ENCODE results near the gene ADCY7. TPM values are rescaled to one million over a fixed set of nuclear protein-coding genes. Genes with fewer than 3 reads are reported as not detected.

The ADCY7 gene
- total and polyA plus RNA-seq, 9 of the 15 experiments (the other 6 are each of a cell fraction or from before 2014, with no cell fraction given): 2.3 to 108 (median 28.6) TPM

GRCh38 chr16:50316102-50316847 is 49.9 kb downstream of the ADCY7 start:
- no TSS peak for BruUV-seq (replicated peaks)
- DNase-seq (ENCODE audit: extremely low read depth in 1 of 4, low spot score in 3 of 4) (no peak), ATAC-seq (no peak), FAIRE-seq (no peak)
- in situ Hi-C loops (cut with MboI) (no loop called here), intact Hi-C loops (cut with micrococcal nuclease) (no loop called here)
- TF ChIP-seq POLR2A (conservative IDR thresholded peaks at IDR 0.05) (peak; percentile 10), TBP (optimal IDR thresholded peaks at IDR 0.05; ENCODE audit: low read depth, low read length) (no peak), SMAD1 (IDR thresholded peaks at IDR 0.05; ENCODE audit: low read depth, low read length, partially characterized antibody) (no peak), POLR2AphosphoS2 (IDR thresholded peaks at IDR 0.05; ENCODE audit: low read length) (peak; percentile 41; the same call in 1 of the 2 replicates), NFATC3 (IDR thresholded peaks at IDR 0.05) (no peak), POLR2AphosphoS5 (IDR thresholded peaks at IDR 0.05; ENCODE audit: control insufficient read depth, insufficient read depth, low read depth, low read length) (peak; percentile 27; the same call in 1 of the 2 replicates), ZNF232 (CRISPR knock-in tag; IDR thresholded peaks at IDR 0.05) (no peak), ZNF695 (CRISPR knock-in tag; IDR thresholded peaks at IDR 0.05) (no peak), WHSC1 (IDR thresholded peaks at IDR 0.05; ENCODE audit: low read length) (no peak), HINFP (tag; conservative IDR thresholded peaks at IDR 0.05; ENCODE audit: low read depth) (no peak), MITF (IDR thresholded peaks at IDR 0.05) (no peak), DDX20 (tag; IDR thresholded peaks at IDR 0.05; ENCODE audit: low read depth) (no peak), MTA2 (IDR thresholded peaks at IDR 0.05; ENCODE audit: low read depth) (no peak), BRF1 (IDR thresholded peaks at IDR 0.05; ENCODE audit: borderline replicate concordance, extremely low read depth, insufficient read length) (no peak), ZFP91 (CRISPR knock-in tag; IDR thresholded peaks at IDR 0.05) (no peak), PHB2 (IDR thresholded peaks at IDR 0.05; ENCODE audit: low read depth) (no peak), XRCC5 (IDR thresholded peaks at IDR 0.05; ENCODE audit: low read depth, low read length) (no peak)
- Histone ChIP-seq H3K4me1 (replicated peaks in 1 of 2; ENCODE audit: control insufficient read depth in 2 of 2, insufficient read depth in 2 of 2, low read length in 2 of 2) (peaks cover 0 to 8% of the 10 kb centered on the region in 2 experiments; a peak in 2 of 5 replicates), H3K4me2 (ENCODE audit: insufficient read depth, low read length) (no peak overlapping the region), H4K20me1 (replicated peaks; ENCODE audit: control insufficient read depth, insufficient read depth, low read length) (no peaks in the 10 kb centered on the region; the same call in 1 of the 2 replicates), H3K9ac (ENCODE audit: insufficient read depth in 1 of 2, low read depth in 2 of 2, low read length in 2 of 2) (no peak overlapping the region), H3K79me2 (ENCODE audit: control insufficient read depth, insufficient read depth, low read length) (no peaks in the 10 kb centered on the region), H3K9me1 (ENCODE audit: control insufficient read depth, insufficient read depth, low read length) (no peaks in the 10 kb centered on the region), H3K27ac (ENCODE audit: extremely low read depth, low read depth, low read length) (no peak overlapping the region), H2AFZ (ENCODE audit: low read depth, low read length) (no peak overlapping the region), H3K4me3 (no peak overlapping the region), H3K9me3 (replicated peaks; ENCODE audit: control insufficient read depth, insufficient read depth, low read depth, low read length) (no peaks in the 10 kb centered on the region), H3K36me3 (ENCODE audit: control insufficient read depth, insufficient read depth, low read length) (peaks cover 95% of the 10 kb centered on the region), H3K27me3 (ENCODE audit: control insufficient read depth in 2 of 2, insufficient read depth in 2 of 2, low read length in 2 of 2) (no peaks in the 10 kb centered on the region)
- WGBS (ENCODE audit: insufficient coverage, low coverage, missing lambda C conversion rate): 91% methylated on average over 12 of the region's 12 CpGs
- POLR2A ChIA-PET: interaction anchor here (0.9 to 1.1 kb wide), 2 partner anchors 10 to 43 kb away, joined by 3 to 4 read pairs; no protein-coding TSS in a partner anchor
- CTCF ChIA-PET (ENCODE audit: low intra/inter-chr PET ratio): no interaction called here
